GM18867 (cell line): ENCODE results near the gene GABRG3.
"Not testable (repeated sequence)": the region's sequence is repeated elsewhere in the genome, so short reads cannot be mapped to it uniquely, and the experiment has no call there.

Experiments
- ATAC-seq: cut with Tn5 transposase; IDR thresholded peaks from one replicate; pipeline ENCODE4 v1.9.1; 2021; ENCODE audit warnings: mild to moderate bottlenecking, moderate library complexity; ENCODE audit not compliant: unreplicated experiment

GABRG3 gene

DNA sequence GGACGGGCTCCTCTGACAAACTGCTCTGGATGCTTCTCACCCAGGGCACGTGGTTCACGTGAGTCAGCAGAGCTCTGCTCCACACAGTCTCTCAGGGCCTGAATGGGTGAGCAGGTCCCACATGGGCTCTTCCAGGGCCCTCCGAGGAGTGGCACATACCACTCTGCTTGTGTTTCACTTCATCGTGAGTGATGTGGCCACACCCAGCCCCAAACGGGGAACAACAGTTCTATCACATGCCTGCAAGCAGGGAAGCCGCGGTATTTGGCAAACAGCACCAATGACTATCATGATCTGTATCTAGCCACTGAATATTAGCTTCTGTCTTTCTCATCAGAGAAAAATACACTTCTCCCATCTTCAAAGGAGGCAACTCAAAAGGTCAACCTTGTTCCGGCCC is 352.8 kb downstream of the GABRG3 start:
- ATAC-seq = no peak

DNA sequence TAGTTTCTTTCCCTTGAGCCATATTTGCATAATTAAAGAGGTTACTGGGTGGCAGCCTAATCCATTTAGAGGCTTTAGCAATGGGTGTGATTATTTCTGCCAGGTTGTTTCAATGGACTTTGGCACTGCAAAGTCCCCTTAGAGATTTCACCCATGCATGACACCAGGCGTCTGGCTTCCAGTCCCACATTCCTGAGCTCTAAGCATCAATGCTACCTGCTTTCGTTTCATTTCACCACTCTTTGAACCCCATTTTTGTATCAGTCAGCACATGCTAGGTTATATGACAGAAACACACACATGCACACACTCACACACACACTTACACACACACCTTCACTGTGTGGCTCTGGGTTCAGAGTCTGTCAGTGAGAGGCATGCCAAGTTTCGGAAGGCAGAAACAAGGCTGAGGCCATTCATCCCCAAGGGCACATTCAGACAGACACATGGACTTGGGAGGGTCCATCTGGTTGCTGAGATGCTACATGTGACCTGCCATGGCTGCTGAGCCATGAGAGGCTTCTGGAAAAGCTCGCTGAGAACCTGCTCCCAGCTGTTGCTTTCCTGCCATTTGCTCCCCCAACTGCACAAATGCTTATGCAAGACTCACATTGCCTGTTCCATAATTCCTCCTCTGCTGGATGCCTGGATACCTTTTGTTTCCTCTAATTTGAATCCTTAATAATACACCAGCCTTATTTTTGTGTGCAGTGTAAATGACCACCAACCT is 354.1 kb downstream of the GABRG3 start:
- ATAC-seq = no peak

DNA sequence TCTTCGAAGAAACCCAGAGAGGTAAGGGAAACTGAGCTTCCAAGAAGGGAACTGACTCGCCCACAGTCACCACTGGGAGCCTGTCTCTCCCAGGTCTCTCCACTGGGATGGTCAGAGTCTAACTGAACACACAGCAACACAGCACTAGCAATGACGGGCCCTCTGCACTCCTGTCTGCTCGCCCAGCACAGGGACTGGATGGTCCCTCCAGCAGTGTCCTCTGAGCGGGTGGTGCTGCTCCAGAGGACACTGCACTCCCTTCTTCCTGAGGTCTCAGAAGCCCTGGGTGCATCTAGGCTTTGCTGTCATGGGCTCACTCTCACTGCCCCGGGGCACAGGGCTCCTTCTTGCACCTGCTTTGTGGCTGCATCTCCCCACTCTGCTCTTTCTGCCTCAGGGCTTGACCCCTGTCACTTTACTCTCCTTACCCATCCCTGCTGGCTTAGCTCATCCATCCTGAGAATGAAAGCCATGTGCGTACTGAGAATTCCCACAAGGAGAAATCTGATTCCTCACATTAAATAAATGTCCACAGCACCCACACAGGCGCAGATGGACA is 356.6 kb downstream of the GABRG3 start:
- no peak for ATAC-seq

DNA sequence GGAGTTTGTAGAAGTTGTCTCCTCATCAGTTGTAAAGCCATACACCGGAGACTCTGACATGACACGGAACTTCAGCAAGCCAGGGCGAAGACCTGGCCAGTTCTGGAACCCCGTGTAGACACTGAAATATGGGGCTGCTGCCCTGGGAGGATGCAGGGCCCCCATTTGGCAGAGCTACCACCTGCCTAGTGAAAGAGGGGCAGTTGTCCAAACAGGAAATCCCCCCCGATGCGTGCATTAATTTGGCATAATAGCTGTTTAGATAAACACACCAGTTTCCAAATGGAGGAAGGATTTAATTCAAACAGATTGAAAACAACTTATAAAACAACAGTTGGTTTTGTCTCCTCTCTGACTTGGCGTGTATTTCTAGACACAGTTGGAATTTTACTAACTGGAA is 357.2 kb downstream of the GABRG3 start:
- ATAC-seq = no peak

GRCh38 chr15:27328608-27329007 is 357.6 kb downstream of the GABRG3 start:
- ATAC-seq = no peak

GRCh38 chr15:27330326-27330725 is 359.3 kb downstream of the GABRG3 start:
- ATAC-seq = no peak

DNA sequence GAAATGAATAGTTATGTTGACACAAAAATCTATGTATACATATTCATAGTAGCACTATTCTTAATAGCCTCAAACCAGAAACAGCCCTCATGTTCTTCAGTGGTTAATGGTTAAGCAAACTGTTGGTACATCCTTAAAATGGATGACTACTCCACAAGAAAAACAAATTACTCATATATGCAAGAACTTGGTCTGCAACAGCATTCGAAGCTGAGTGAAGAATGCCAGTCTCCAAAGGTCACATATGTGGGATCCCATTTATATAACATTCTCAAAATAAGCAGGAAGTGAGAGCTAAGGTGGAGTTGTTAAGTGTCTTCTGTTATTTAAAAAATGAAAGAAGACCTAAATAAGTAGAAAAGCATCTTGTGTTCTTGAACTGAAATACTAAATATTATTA is 365.7 kb downstream of the GABRG3 start:
- no peak for ATAC-seq

DNA sequence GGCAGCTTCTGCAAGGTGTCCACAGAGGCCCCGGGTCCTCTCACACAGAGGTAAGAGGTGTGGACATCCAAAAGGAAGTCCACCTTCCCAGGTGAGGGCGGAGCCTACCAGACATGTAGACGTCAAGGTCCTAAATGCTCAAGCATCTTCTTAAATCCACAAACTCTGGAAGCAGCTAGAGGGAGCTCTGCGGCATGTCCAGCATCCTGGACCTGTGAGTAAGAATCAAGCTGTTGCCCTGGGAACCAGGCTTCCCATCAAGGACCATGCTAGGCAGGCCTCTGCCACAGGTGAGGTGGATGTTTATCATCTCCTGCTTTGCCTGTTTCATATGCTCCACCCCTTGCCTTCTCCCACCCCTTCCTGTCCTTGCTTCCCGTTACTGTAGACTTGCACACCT is 368.2 kb downstream of the GABRG3 start:
- no peak for ATAC-seq

- ATAC-seq = no peak
These were observed 370.9 kb downstream of the GABRG3 start for GRCh38 chr15:27341780-27342343.

GRCh38 chr15:27342991-27343390 is 372.0 kb downstream of the GABRG3 start:
- no peak for ATAC-seq

GRCh38 chr15:27352136-27352535 is 381.2 kb downstream of the GABRG3 start:
- no peak for ATAC-seq

DNA sequence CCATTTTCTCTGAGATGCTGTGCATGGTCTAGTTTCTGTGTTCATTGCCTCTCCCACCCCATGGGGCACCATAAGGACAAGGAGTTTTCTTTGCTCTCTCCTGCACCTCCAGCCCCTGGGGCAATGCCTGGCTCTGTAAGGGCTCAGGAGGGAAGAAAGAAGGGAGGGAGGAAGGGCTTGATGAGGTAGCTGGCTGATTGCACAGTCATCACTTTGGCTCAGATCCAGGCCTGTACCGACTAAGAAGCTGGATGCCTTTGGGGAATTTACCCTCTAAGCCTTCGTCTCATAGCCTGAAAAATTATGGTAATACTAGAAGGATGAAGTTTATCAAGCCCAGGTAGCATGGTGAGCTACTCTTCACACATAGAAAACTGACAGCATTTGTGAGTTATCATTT is 382.9 kb downstream of the GABRG3 start:
- no peak for ATAC-seq

DNA sequence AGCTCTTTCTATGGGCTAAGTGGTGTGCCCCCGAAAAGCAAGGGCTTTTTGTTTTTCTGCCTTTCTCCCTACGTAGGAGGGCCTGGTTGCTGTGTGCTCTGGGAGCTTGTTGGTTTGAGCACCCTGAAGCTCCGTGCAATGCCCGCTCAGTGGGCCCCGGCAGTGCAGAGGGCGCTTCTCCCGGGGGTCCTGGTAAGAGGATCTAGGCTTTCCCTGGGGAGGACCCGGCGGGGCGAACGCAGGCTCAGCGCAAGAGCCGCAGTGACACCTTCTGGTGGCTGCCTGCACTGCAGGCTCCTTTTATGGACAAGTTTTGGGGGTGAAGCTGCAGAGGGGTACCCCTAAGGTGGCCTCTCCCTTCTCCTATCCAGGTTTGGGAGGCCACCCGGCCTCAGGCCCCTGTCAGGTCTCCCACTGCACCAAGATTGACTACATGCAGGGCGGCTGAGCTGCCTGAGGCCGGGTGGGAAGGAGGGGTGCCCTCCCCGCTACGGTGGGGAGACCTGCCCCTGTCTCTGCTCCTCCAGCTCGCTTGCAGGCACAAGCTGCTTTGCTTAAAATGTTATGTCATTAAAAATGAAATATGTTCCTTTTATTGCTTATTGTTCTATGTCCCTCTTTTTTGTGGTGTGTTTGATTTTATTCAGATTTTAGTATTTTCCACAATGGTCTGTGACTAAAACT is 387.9 kb downstream of the GABRG3 start:
- ATAC-seq = no peak

- no peak for ATAC-seq
These were observed 388.6 kb downstream of the GABRG3 start for GRCh38 chr15:27359586-27359985.

- ATAC-seq = no peak
These were observed 389.3 kb downstream of the GABRG3 start for GRCh38 chr15:27360316-27360715.

- ATAC-seq = no peak
These were observed 390.5 kb downstream of the GABRG3 start for GRCh38 chr15:27361438-27361837.

DNA sequence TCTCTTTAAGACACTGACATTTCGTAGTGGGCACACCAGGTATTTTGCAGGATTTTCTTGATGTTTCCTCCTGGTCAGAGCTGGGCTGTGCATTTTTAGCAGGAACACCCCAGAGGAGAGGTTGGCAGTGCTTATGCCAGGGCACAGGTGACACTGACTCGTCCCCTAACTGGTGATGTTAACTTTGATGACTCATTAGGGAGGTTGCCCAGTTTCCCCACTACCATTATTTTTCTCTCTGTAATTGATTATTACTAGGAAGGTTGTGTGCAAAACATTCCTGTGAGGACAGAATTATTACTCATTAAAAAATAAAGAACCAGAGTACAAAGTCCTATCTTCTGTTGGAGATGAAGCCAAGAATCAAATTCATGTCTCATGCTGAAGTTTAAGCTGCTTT is 394.5 kb downstream of the GABRG3 start:
- ATAC-seq = no peak

GRCh38 chr15:27377391-27377790 is 406.4 kb downstream of the GABRG3 start:
- ATAC-seq = not testable (repeated sequence)

GRCh38 chr15:27382361-27383025 is 411.5 kb downstream of the GABRG3 start:
- no peak for ATAC-seq

- no peak for ATAC-seq
These were observed 412.7 kb downstream of the GABRG3 start for GRCh38 chr15:27383726-27384125.

GRCh38 chr15:27392163-27392562 is 421.2 kb downstream of the GABRG3 start:
- no peak for ATAC-seq
